ENCODE results near the gene NCKIPSD. TPM values are rescaled to one million over a fixed set of nuclear protein-coding genes. Genes with fewer than 3 reads are reported as not detected.
A peak's percentile ranks its signal among the peaks of the same experiment; 100 is the strongest.

The NCKIPSD gene
- total RNA-seq, 4 donors from 2014 or later = 11.0 to 48.9 (median 25.6) TPM

DNA sequence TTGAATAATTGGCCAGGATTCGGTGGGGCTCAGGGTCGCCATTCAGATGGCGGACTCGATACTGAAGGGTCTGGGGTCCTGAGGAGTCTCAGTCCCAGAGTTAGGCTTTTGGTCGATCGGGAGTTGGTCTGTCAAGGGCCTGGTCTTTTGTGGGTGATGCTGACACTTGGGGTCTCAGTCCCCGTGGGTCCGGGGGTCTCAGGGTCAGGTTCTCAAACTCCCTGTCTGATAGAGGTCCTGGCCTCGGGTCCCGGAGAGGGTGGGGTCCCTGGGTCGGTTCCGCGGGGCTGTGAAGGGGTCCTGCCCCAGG lies 467 bp downstream of the NCKIPSD start:
- Histone ChIP-seq H3K4me3 (peak overlapping the region; percentile 68 to 83), H3K36me3 (no peaks in the 10 kb centered on the region), H3K27ac (peak overlapping the region; percentile 87 to 88), H3K9me3 (no peaks in the 10 kb centered on the region), H3K4me1 (peaks cover 0 to 10% of the 10 kb centered on the region in 2 donors), H3K27me3 (no peaks in the 10 kb centered on the region)
- intact Hi-C loops (cut with DNase I; ENCODE audit: low total_unique reads) = no loop called here
- no peak for TF ChIP-seq CTCF (IDR thresholded peaks at IDR 0.05)
- TF ChIP-seq POLR2A (IDR thresholded peaks at IDR 0.05) = no peak
- no peak for DNase-seq

DNA sequence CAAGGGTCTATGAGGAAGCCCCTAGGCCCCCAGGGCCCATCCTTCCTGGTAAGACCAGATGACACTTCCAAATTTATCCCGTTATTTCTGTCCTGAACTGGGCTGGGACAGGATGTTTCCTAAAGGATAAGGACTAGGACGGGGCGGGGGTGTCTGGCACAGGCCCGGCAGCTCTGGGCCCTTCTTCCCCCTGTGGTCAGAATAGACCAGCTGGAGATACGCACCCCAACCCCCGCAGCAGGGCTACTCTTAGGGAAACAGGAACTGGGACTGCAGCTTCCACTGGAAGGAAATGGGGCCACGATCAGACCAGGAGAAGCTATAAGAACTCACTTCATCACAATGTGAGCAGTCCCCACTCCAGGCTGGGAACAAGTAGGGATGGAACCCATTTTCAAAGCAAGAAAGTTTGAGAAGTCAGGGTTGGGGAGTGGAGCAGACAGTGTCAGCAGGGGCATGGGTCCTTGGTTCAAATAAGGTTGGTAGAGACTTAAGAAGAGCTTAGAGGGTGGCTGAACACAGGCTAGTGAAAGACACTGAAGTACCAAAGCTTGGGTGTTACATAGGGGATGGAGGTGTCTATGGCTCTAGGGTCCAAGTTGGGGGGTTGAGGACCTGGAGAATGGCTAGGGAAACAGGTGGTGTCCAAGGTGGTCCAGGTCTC lies 1.1 kb downstream of the NCKIPSD start:
- Histone ChIP-seq H3K4me1 (peaks cover 0 to 10% of the 10 kb centered on the region in 2 donors), H3K4me3 (peak overlapping the region; percentile 68 to 83), H3K27ac (peak overlapping the region; percentile 87 to 88), H3K36me3 (no peaks in the 10 kb centered on the region), H3K9me3 (no peaks in the 10 kb centered on the region), H3K27me3 (no peaks in the 10 kb centered on the region)
- peak in 1 of 2 donors; percentile 35 for DNase-seq
- intact Hi-C loops (cut with DNase I; ENCODE audit: low total_unique reads) = no loop called here
- TF ChIP-seq CTCF (IDR thresholded peaks at IDR 0.05) = no peak
- TF ChIP-seq POLR2A (IDR thresholded peaks at IDR 0.05) = no peak

DNA sequence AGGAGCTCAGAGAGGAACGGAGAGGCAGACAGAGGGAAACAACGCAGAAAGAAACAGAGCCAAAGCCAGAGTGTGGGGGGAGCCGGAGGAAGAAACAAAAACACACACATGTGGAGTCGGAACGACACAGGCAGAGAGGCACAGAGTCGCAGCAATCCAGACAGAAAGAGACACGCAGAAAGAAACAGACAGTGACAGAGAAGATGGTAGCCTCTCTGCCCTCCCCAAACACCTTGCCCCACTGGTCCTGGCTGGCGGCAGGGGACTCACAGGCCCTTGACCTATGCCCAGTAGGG lies 1.7 kb downstream of the NCKIPSD start:
- TF ChIP-seq CTCF (IDR thresholded peaks at IDR 0.05) = no peak
- no peak for TF ChIP-seq POLR2A (IDR thresholded peaks at IDR 0.05)
- Histone ChIP-seq H3K4me3 (peak overlapping the region; percentile 68 to 83), H3K36me3 (no peaks in the 10 kb centered on the region), H3K4me1 (peaks cover 0 to 10% of the 10 kb centered on the region in 2 donors), H3K27ac (peak overlapping the region; percentile 87 to 88), H3K9me3 (no peaks in the 10 kb centered on the region), H3K27me3 (no peaks in the 10 kb centered on the region)
- intact Hi-C loops (cut with DNase I; ENCODE audit: low total_unique reads) = no loop called here
- DNase-seq = no peak

DNA sequence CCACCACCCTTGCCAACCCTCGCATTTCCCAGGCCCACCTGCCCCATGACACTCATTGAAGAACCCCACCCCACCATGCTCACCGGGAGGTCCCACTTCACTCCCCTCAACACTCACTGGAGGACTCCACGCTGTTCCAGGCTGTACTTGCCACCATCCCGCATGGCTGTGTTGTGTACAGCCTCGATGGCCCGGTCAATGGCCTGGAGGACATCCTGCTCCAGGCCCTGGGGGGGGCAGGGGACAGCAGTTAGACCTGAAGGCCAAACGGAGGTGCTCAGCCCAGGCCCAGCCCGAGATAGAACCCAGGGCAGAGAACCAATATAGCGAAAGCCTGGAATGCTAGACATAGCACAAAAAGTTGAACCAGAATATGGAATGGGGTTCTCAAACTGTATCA lies 2.9 kb downstream of the NCKIPSD start:
- Histone ChIP-seq H3K9me3 (no peaks in the 10 kb centered on the region), H3K27ac (no peak overlapping the region), H3K4me3 (no peak overlapping the region), H3K4me1 (peaks cover 0 to 10% of the 10 kb centered on the region in 2 donors), H3K36me3 (no peaks in the 10 kb centered on the region), H3K27me3 (no peaks in the 10 kb centered on the region)
- TF ChIP-seq POLR2A (IDR thresholded peaks at IDR 0.05) (no peak), CTCF (IDR thresholded peaks at IDR 0.05) (no peak)
- no peak for DNase-seq
- intact Hi-C loops (cut with DNase I; ENCODE audit: low total_unique reads) = no loop called here

GRCh38 chr3:48681974-48682610 lies 3.6 kb downstream of the NCKIPSD start:
- no peak for TF ChIP-seq CTCF (IDR thresholded peaks at IDR 0.05)
- TF ChIP-seq POLR2A (IDR thresholded peaks at IDR 0.05) = no peak
- peaks cover 0 to 10% of the 10 kb centered on the region in 2 donors for H3K4me1 ChIP-seq
- intact Hi-C loops (cut with DNase I; ENCODE audit: low total_unique reads) = no loop called here
- H3K27me3 ChIP-seq = no peaks in the 10 kb centered on the region
- no peak overlapping the region for H3K4me3 ChIP-seq
- H3K36me3 ChIP-seq = no peaks in the 10 kb centered on the region
- DNase-seq = no peak
- no peaks in the 10 kb centered on the region for H3K9me3 ChIP-seq
- H3K27ac ChIP-seq = no peak overlapping the region

All from uterus (tissue), 4 donors.